Stimulated activated CD4-positive, alpha-beta T cell treated with anti-CD3 and anti-CD28 coated beads, Interleukin-12 subunit alpha, Interleukin-12 subunit beta, amount 100 ng/mL, for 24 hours (primary cell): ENCODE measurements around the gene TAF1.
A peak's percentile ranks its signal among the peaks of the same experiment; 100 is the strongest.
"Not testable (repeated sequence)": the region's sequence is repeated elsewhere in the genome, so short reads cannot be mapped to it uniquely, and the experiment has no call there.

Experiments used
- DNase-seq, 2 experiments: peaks; one replicate each; pipeline ENCODE4 v3.0.0-alpha.2; 2020; ENCODE audit warnings: low read depth in 2 of 2

The TAF1 gene, protein sequence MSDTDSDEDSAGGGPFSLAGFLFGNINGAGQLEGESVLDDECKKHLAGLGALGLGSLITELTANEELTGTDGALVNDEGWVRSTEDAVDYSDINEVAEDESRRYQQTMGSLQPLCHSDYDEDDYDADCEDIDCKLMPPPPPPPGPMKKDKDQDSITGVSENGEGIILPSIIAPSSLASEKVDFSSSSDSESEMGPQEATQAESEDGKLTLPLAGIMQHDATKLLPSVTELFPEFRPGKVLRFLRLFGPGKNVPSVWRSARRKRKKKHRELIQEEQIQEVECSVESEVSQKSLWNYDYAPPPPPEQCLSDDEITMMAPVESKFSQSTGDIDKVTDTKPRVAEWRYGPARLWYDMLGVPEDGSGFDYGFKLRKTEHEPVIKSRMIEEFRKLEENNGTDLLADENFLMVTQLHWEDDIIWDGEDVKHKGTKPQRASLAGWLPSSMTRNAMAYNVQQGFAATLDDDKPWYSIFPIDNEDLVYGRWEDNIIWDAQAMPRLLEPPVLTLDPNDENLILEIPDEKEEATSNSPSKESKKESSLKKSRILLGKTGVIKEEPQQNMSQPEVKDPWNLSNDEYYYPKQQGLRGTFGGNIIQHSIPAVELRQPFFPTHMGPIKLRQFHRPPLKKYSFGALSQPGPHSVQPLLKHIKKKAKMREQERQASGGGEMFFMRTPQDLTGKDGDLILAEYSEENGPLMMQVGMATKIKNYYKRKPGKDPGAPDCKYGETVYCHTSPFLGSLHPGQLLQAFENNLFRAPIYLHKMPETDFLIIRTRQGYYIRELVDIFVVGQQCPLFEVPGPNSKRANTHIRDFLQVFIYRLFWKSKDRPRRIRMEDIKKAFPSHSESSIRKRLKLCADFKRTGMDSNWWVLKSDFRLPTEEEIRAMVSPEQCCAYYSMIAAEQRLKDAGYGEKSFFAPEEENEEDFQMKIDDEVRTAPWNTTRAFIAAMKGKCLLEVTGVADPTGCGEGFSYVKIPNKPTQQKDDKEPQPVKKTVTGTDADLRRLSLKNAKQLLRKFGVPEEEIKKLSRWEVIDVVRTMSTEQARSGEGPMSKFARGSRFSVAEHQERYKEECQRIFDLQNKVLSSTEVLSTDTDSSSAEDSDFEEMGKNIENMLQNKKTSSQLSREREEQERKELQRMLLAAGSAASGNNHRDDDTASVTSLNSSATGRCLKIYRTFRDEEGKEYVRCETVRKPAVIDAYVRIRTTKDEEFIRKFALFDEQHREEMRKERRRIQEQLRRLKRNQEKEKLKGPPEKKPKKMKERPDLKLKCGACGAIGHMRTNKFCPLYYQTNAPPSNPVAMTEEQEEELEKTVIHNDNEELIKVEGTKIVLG (N-terminal part only)

DNA sequence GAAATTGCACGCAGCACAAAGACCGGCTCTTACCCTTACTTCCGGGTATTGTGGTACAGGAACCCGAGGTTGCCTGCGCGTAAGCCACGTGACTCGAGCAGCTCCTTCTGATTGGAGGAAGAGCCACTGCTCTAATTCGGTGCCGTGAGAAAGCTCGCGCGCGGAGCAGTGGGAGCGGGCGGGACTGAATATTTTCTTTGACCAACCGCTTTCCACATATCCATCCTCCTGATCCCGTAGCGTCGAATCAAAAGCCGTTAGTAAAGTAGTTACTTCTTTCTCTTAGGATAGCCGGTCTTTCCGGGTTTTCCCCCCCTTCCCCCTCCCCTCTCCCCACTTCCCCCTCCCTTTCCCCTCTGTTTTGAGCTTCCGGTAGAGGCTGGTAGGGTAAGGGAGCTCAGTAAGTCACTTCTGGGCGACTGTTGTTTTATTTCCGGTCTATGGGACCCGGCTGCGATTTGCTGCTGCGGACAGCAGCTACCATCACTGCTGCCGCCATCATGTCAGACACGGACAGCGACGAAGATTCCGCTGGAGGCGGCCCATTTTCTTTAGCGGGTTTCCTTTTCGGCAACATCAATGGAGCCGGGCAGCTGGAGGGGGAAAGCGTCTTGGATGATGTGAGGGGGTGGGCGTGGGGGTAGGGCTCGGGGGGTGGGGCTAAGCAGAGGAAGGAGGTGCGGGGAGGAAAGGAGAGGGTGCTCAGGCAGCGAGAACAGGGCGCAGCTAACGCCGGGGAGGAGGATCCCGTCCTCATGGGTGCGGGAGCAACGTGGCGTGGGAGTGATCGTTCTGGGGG is at the start of gene TAF1:
TSS of gene TAF1 (plus strand) at position 483 of the 799 bp plus-strand sequence. CDS start at position 501, 18 bp downstream.
- DNase-seq, result peak; percentile 70 to 82

DNA sequence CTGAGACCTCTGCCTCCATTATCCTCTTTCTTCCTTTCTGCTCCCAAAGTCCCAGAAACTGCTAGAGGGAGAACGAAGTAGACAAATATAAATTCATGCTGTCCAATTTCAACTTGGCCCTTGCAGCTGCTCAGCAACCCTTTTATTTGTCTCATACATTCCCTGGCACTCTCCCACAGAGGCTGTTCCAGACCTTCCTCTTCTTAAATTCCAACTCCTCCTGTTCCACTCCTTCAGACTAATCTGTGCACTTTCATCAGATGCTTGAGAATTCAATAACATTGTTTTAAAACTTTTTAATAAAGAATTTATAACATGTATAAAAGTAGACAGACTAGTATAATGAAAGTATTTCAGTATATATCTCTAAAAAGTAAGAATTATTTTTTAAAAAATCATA is 49.2 kb upstream of the TAF1 start:
- DNase-seq, result not testable (repeated sequence)

DNA sequence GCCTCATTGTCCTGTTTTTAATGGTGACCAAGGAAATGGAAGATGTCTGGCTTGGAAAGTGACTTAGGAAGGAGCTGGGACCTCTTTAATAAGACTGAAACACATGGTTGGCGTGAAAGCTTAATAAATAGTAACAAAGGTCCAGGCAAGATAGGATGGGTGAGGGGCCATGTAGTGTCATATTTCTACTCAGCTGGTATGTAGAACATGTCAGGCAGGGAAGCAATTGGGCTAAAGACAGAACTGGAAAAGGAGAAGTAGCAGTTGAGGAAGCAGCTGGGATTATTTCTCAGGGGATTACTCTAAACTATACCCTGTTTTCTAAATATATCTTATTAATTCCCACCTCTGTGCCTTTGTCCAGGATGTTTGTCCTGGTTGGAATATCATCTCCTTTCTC is 46.0 kb upstream of the TAF1 start:
- no peak for DNase-seq

DNA sequence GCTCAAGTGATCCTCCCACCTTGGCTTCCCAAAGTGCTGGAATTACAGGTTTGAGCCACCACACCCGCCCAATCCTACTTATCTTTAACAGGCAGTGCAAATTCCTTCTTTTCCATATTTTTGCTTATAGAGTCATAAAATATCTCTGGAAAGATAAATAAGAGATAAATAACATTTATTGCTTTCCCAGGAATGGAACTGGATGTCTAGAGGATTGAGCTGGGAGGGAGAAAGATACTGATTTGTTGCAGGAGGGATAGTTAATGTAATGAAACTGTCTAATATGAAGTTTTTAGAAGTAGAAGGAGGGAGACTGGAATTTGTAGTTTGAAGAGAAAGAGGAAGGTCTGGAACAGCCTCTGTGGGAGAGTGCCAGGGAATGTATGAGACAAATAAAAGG is 44.4 kb upstream of the TAF1 start:
- DNase-seq, result no peak

DNA sequence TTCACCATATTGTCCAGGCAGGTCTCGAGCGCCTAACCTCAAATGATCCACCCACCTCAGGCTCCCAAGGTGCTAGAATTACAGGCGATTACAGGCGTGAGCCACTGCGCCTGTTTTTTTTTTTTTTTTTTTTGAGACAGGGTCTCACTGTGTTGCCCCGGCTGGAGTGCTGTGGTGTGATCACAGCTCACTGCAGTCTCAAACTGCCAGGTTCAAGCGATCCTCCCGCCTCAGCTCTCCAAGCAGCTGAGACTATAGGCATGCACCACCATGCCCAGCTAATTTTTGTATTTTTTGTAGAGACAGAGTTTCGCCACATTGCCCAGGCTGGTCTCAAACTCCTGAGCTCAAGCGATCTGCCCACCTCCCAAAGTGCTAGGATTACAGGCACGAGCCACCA is 41.7 kb upstream of the TAF1 start:
- DNase-seq, result not testable (repeated sequence)

DNA sequence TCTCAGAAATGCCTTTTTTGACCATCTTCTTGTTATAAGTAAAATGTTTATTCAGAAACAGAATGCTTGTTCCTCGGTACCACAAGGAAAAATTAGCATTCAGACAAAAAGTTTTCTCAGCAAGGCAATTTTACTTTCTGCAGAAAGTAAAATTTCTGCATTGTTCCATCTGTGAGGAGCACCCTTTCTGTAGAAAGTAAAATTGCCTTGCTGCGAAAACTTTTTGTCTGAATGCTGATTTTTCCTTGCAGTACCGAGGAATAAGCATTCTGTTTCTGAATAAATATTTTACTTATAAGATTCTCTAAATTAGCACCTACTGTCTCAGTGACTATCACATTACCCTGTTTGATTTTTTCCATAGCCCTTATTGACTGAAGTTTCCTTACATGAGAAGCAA is 39.8 kb upstream of the TAF1 start:
- DNase-seq, result no peak

DNA sequence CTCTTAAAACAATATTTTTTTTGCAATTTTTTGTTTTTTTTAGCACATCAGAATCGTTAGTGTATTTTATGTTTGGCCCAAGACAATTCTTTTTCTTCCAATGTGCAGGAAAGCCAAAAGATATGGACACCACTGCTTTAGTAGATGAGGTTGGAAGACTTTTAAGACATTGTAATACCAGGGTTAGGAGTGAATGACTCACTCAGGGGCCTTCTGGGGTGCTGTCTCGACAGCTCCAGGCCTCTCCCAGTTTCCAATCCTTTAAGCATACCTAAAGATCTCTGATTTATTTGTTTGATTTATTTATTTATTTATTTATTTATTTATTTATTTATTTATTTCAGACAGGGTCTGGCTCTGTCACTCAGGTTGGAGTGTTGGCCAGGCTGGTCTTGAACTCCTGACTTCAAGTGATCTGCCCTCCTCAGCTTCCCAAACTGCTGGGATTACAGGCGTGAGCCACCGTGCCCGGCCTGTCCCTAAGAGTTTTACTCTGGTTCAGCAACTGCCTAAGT is 16.9 kb upstream of the TAF1 start:
- DNase-seq, result not testable (repeated sequence)

DNA sequence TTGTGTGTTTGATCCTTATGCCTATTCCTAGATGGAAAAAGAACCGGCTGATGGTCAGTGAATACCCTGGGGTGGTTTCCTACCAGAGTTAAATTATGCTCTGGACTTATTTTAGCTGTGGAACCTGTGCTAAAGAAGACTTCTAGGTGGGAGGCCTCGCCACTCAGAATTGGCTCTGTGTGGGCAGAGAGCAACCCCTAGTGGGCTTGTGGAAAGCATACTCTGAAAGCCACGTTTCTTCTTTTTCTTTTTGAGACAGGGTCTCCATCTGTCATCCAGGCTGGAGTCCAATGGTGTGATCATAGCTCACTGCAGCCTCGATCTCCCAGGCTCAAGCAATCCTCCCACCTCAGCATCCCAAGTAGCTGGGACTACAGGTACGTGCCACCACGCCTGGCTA is 16.3 kb upstream of the TAF1 start:
- DNase-seq, result not testable (repeated sequence)

DNA sequence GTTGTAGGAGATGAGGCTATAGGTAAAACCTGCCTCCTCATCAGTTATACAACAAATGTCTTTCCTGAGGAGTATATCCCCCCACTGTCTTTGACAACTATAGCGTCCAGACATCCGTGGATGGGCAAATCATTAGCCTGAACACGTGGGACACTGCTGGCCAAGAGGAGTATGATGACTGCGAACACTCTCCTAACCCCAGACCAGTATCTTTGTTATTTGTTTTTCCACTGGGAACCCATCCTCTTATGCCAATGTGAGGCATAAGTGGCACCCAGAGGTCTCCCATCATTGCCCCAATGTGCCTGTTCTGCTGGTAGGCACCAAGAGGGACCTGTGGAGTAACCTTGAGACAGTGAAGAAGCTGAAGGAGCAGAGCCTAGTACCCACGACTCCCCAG is 13.7 kb upstream of the TAF1 start:
- not testable (repeated sequence) for DNase-seq

DNA sequence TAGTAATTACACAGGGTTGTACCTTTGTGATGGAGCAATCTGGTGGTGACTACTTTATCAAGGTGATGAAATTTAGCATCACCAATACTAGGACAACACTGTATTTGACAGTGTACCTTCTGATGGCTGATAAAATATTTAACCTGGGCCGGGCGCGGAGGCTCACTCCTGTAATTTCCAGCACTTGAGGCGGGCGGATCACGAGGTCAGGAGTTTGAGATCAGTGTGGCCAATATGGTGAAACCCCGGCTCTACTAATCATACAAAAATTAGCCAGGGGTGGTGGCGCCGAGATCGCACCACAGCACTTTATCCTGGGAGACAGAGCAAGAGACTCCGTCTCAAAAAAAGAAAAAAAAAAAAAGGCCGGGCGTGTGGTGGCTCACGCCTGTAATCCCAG is 1.9 kb upstream of the TAF1 start:
- DNase-seq, result no peak

DNA sequence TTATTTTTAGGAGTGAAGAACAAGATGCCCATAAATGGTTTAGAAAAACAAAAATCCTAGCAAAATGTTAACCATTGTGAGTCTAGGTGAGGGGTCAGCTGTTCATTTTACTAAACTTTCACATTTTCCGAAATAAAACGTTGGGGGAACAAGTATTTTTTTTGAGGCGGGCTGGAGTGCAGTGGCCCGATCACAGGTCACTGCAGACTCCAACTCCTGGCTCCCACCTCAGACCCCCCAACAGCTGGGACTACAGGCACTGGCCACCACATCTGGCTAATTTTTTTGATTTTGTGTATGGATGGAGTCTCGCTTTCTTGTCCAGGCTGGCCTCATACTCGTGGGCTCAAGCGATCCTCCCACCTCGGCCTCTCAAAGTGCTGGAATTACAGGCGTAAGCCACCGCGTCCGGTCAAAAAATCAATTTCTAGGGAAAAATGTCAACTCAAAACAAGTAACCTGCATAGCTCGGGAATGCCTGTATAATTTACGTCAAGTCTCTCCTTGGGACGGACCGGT is 742 bp upstream of the TAF1 start:
- DNase-seq, result no peak

DNA sequence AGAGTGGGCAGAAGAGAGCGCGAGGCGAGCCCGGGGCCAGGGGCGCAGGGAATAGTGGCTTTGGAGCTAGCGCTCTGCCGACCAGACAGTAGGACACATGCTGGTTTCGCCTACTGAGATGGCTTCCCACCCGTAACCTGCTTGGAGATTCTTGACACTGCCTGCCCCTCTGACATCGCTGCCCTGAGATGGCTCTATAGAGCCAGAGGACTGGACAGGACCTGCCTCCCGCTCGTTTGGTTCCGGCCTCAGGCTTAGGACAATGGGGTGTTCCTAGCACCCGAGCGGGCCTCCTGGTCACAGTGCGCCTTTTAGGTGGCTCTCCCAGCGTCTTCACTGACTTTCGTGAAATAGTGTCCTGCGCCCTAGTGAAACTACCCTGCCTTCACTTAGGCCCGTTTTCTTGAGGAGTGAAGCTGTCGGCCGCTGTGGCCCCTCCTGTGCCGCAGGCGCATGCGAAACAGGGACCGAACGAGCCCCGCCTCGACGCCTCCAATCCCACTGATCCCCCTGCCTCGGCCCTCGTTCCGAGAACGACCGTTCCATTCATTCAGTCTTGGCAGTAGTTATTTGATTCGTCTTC is 608 bp downstream of the TAF1 start:
- DNase-seq, result peak in 1 of 2 experiments; percentile 11

DNA sequence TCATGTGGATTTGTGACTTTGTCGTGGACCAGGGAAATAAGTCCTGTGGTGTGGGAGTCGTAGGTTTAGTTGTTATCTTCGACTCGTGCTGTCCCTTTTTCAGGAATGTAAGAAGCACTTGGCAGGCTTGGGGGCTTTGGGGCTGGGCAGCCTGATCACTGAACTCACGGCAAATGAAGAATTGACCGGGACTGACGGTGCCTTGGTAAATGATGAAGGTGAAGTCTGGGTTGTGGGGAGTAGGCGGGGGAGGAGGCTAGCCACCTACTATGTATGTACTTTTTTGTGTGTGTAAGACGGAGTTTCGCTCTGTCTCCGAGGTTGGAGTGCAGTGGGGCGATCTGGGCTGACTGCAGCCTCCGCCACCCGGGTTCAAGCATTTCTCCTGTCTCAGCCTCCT is 1.2 kb downstream of the TAF1 start:
- no peak for DNase-seq

DNA sequence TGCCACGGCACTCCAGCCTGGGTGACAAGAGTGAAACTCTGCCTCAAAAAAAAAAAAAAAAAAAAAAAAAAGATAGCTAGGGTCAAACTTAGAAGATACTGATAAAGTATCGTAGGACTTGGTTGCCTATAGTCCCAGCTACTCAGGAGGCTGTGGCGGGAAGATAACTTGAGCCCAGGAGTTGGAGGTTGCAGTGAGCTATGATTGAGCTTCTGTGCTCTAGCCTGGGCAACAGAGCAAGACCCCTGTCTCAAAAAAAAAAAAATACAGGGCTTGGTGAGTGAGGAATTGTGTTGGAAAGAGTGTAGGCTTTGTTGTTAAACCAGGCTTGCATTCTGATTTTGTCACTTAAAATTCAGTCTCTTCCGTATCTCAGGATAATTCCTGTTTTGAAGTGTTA is 6.2 kb downstream of the TAF1 start:
- DNase-seq, result no peak

DNA sequence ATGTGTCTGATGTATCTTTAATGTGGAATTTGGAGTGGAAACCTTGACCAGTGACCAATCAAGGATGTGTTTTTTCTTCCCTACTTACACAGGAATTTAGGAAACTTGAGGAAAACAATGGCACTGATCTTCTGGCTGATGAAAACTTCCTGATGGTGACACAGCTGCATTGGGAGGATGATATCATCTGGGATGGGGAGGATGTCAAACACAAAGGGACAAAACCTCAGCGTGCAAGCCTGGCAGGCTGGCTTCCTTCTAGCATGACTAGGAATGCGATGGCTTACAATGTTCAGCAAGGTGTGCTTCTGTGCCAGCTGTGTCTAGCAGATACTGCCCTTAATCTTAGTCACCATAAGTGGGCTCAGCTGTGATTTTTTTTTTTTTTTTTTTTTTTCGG is 12.6 kb downstream of the TAF1 start:
- DNase-seq, result no peak

DNA sequence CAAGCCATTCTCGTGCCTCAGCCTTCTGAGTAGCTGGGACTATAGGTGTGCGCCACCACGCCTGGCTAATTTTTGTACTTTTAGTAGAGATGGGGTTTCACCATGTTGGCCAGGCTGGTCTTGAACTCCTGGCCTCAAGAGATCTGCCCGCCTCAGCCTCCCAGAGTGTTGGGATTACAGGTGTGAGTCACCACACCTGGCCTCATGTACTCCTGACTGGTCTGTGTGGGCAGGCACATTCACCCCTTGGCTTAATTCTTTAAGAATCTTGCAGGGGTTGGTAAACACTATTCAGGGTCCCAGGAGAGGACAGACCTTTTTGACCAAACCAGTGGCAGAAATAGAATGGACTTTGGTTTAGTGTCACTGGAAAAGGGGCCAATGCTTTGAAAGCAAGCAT is 25.6 kb downstream of the TAF1 start:
- DNase-seq, result not testable (repeated sequence)

DNA sequence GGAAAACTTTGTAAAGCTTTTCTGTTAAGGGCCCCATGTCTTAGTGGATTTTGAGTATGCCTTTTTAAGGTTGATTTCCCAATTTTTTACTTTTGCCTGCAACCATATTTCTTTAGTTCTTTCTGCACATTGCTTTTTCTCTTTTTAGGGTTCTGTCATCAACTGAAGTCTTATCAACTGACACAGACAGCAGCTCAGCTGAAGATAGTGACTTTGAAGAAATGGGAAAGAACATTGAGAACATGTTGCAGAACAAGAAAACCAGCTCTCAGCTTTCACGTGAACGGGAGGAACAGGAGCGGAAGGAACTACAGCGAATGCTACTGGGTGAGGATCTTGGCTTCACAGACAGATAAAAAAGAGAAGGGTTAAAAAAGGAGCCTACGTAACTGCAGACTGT is 27.8 kb downstream of the TAF1 start:
- DNase-seq, result no peak

DNA sequence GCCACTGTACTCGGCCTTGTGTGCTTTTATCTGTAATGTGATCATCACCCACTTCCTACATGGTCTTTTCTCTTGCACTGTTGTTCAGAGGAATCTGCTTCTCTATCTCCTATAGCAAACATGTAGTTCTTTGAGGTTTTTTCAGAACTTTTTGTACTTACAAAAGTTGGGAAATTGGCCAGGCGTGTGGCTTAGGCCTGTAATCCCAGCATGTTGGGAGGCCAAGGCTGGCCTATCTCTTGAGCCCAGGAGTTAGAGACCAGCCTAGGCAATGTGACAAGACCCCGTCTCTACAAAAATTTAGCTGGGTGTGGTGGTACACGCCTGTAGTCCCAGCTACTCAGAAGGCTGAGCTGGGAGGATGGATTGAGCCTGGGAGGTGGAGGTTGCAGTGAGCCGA is 30.4 kb downstream of the TAF1 start:
- no peak for DNase-seq

DNA sequence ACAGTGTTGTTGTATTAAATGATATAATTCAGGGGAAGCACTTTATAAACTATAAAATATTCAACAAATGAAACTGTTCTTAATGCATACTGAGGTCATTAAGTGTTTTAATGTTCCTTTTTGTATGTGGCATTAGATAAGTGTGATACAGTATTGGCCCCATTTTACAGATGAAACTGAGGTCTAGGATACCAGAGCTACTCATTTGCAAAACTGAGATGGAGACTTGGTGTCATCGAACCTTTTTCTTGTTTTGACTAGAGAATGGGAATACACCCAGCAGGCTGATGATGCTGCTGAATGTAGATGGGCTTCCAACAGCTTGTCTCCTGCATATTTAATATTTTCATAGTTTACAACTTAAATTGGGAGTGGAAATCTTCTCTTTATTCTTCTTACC is 34.6 kb downstream of the TAF1 start:
- DNase-seq, result no peak

DNA sequence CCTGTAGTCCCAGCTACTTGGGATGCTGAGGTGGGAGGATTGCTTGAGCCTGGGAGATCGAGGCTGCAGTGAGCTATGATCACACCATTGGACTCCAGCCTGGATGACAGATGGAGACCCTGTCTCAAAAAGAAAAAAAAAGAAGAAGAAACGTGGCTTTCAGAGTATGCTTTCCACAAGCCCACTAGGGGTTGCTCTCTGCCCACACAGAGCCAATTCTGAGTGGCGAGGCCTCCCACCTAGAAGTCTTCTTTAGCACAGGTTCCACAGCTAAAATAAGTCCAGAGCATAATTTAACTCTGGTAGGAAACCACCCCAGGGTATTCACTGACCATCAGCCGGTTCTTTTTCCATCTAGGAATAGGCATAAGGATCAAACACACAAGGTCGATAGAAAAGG is 50.1 kb downstream of the TAF1 start:
- not testable (repeated sequence) for DNase-seq
